ENCODE results near the gene F11R.

Gene F11R

GRCh38 chr1:161020509-161021164 lies at the start of gene F11R:
Gene F11R, minus strand, starts transcription at chr1:161021152. Its CDS starts 79 bp downstream, at chr1:161021073.
- H2AFZ ChIP-seq = peak within 1 kb of the TSS; percentile 85
- TF ChIP-seq, protein P1, sequence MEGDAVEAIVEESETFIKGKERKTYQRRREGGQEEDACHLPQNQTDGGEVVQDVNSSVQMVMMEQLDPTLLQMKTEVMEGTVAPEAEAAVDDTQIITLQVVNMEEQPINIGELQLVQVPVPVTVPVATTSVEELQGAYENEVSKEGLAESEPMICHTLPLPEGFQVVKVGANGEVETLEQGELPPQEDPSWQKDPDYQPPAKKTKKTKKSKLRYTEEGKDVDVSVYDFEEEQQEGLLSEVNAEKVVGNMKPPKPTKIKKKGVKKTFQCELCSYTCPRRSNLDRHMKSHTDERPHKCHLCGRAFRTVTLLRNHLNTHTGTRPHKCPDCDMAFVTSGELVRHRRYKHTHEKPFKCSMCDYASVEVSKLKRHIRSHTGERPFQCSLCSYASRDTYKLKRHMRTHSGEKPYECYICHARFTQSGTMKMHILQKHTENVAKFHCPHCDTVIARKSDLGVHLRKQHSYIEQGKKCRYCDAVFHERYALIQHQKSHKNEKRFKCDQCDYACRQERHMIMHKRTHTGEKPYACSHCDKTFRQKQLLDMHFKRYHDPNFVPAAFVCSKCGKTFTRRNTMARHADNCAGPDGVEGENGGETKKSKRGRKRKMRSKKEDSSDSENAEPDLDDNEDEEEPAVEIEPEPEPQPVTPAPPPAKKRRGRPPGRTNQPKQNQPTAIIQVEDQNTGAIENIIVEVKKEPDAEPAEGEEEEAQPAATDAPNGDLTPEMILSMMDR (IDR thresholded peaks at IDR 0.05) = peak; percentile 20
- H3K36me3 ChIP-seq (ENCODE audit: control insufficient read depth, insufficient read depth, low read length) = no peaks in the 10 kb centered on the region
- no peaks in the 10 kb centered on the region for H3K9me3 ChIP-seq (ENCODE audit: control insufficient read depth, low read length)
- no peaks in the 10 kb centered on the region for H3K27me3 ChIP-seq (ENCODE audit: control insufficient read depth, insufficient read depth, low read length)
- peaks cover 10% of the 10 kb centered on the region for H3K79me2 ChIP-seq
- H3K4me1 ChIP-seq = no peaks in the 10 kb centered on the region
- H3K9ac ChIP-seq = peak within 1 kb of the TSS; percentile 67
- peak within 1 kb of the TSS; percentile 92 for H3K4me2 ChIP-seq (ENCODE audit: low read length)
- peak within 1 kb of the TSS; percentile 67 for H3K27ac ChIP-seq
- H3K4me3 ChIP-seq (ENCODE audit: low read depth, low read length) = peak within 1 kb of the TSS; percentile 99

- H3K4me1 ChIP-seq = no peaks in the 10 kb centered on the region
- H2AFZ ChIP-seq = no peak within 1 kb of the TSS
- no peak within 1 kb of the TSS for H3K4me3 ChIP-seq (ENCODE audit: low read depth, low read length)
- no peaks in the 10 kb centered on the region for H3K36me3 ChIP-seq (ENCODE audit: control insufficient read depth, insufficient read depth, low read length)
- no peak within 1 kb of the TSS for H3K27ac ChIP-seq
- H3K4me2 ChIP-seq (ENCODE audit: low read length) = no peak within 1 kb of the TSS
- no peak within 1 kb of the TSS for H3K9ac ChIP-seq
- H3K9me3 ChIP-seq (ENCODE audit: control insufficient read depth, low read length) = no peaks in the 10 kb centered on the region
- H3K27me3 ChIP-seq (ENCODE audit: control insufficient read depth, insufficient read depth, low read length) = no peaks in the 10 kb centered on the region
- H3K79me2 ChIP-seq = no peaks in the 10 kb centered on the region
- TF ChIP-seq, protein P1 (IDR thresholded peaks at IDR 0.05) = no peak
Measured at GRCh38 chr1:161069731-161070270, 48.8 kb upstream of the F11R start, which contains the start of gene ARHGAP30. Gene ARHGAP30, minus strand, starts transcription at chr1:161069891. Its CDS starts 267 bp downstream, at chr1:161069624.

DNA sequence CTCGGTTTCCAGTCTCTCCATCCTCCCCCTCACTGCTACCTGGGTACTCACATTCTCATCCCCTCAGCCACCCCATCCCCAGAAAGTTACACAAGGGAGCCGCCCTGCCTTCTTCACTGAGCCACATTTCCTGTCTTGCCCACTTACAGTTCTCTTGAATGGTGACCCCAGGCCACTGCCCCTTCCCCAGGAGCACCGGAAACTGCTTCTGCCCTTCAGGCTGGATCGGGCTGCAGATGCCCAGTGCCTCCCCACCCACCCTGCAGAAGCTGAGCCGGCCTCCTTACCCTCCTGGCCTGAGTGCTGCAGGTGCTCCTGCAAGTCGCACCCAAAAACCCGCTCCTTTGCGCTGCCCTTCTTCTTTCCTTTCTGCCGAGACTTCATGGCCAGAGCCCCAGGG lies 48.3 kb upstream of the F11R start:
- Histone ChIP-seq H3K27ac (no peak overlapping the region), H3K4me3 (ENCODE audit: low read depth, low read length) (no peak overlapping the region), H3K4me1 (no peaks in the 10 kb centered on the region), H3K79me2 (no peaks in the 10 kb centered on the region), H3K36me3 (ENCODE audit: control insufficient read depth, insufficient read depth, low read length) (no peaks in the 10 kb centered on the region), H3K27me3 (ENCODE audit: control insufficient read depth, insufficient read depth, low read length) (no peaks in the 10 kb centered on the region), H2AFZ (no peak overlapping the region), H3K4me2 (ENCODE audit: low read length) (no peak overlapping the region), H3K9me3 (ENCODE audit: control insufficient read depth, low read length) (no peaks in the 10 kb centered on the region), H3K9ac (no peak overlapping the region)
- TF ChIP-seq, protein P1 (IDR thresholded peaks at IDR 0.05) = no peak

DNA sequence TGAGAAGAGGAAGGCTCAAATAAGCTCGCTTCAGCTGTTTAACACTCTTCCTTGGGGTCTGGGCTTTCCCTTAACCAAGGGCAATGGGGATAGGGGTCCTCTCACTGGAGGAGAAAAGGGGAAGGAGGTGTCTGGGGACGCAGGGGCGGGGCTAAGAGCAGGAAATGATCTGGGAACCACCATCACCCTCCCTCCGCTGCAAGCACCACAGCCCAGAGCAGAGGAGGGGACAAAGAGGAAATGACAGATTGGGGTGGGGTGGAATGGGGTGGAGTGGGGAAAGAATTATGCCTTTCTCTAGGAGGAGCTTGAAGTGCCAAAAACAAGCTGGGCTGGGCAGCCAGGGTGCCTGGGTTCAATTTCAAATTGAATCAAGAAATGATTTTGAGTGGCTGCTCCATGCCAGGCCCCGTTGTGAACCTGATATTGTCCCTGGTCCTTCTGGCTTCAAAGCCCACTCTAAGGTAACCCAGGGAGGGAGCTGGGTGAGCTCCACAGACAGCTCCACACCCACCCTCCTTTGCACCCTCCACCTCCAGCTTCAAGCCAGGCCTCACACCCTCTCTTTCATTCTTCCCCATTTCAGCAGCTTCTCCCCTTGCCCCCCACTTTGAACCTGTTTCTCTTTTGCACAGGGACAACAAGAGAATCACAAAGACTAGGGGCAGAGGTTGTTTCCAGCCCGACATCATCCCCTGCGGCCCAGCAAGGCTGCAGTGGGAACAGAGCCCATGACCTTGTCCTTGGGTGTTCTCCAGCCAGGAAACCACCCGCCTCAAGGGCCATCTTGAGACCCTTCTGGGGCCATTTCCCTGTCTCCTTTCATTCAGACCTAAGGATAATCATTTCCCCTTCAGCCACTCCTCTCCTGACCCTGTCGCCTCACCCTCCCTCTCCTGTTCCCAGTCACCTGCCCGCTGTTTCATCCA lies 47.6 kb upstream of the F11R start:
- no peak overlapping the region for H2AFZ ChIP-seq
- H3K27ac ChIP-seq = no peak overlapping the region
- no peak overlapping the region for H3K4me3 ChIP-seq (ENCODE audit: low read depth, low read length)
- H3K4me2 ChIP-seq (ENCODE audit: low read length) = no peak overlapping the region
- no peaks in the 10 kb centered on the region for H3K79me2 ChIP-seq
- no peaks in the 10 kb centered on the region for H3K9me3 ChIP-seq (ENCODE audit: control insufficient read depth, low read length)
- no peak overlapping the region for H3K9ac ChIP-seq
- no peaks in the 10 kb centered on the region for H3K36me3 ChIP-seq (ENCODE audit: control insufficient read depth, insufficient read depth, low read length)
- H3K4me1 ChIP-seq = no peaks in the 10 kb centered on the region
- TF ChIP-seq, protein P1 (IDR thresholded peaks at IDR 0.05) = no peak
- H3K27me3 ChIP-seq (ENCODE audit: control insufficient read depth, insufficient read depth, low read length) = no peaks in the 10 kb centered on the region

Data from parathyroid adenoma (tissue), 2 donors.